Measurements from ENCODE around the gene KCNIP1.

The KCNIP1 gene

GRCh38 chr5:170627271-170627670 is 123.5 kb downstream of the KCNIP1 start:
- no peaks in the 10 kb centered on the region for H3K36me3 ChIP-seq
- H3K4me3 ChIP-seq (ENCODE audit: low read depth, low read length) = no peak overlapping the region
- no peak for DNase-seq
- H3K4me1 ChIP-seq = no peaks in the 10 kb centered on the region
- peaks cover 11% of the 10 kb centered on the region; the same call in 1 of the 2 replicates for H3K27me3 ChIP-seq
- no peak for TF ChIP-seq CTCF (IDR thresholded peaks at IDR 0.05; ENCODE audit: low read depth, low read length)
- H3K9me3 ChIP-seq = no peaks in the 10 kb centered on the region

GRCh38 chr5:170628028-170628427 is 124.2 kb downstream of the KCNIP1 start:
- H3K36me3 ChIP-seq = no peaks in the 10 kb centered on the region
- no peaks in the 10 kb centered on the region for H3K4me1 ChIP-seq
- H3K4me3 ChIP-seq (ENCODE audit: low read depth, low read length) = no peak overlapping the region
- H3K9me3 ChIP-seq = no peaks in the 10 kb centered on the region
- peaks cover 13% of the 10 kb centered on the region; the same call in 1 of the 2 replicates for H3K27me3 ChIP-seq
- DNase-seq = no peak
- no peak for TF ChIP-seq CTCF (IDR thresholded peaks at IDR 0.05; ENCODE audit: low read depth, low read length)

- Histone ChIP-seq H3K27me3 (peaks cover 13% of the 10 kb centered on the region; the same call in 1 of the 2 replicates), H3K4me3 (ENCODE audit: low read depth, low read length) (no peak overlapping the region), H3K4me1 (no peaks in the 10 kb centered on the region), H3K36me3 (no peaks in the 10 kb centered on the region), H3K9me3 (no peaks in the 10 kb centered on the region)
- no peak for DNase-seq
- TF ChIP-seq CTCF (IDR thresholded peaks at IDR 0.05; ENCODE audit: low read depth, low read length) = no peak
Measured at GRCh38 chr5:170628691-170629565, 125.1 kb downstream of the KCNIP1 start.

GRCh38 chr5:170629566-170630175 is 125.9 kb downstream of the KCNIP1 start:
- TF ChIP-seq CTCF (IDR thresholded peaks at IDR 0.05; ENCODE audit: low read depth, low read length) = no peak

GRCh38 chr5:170630226-170630625 is 126.4 kb downstream of the KCNIP1 start:
- Histone ChIP-seq H3K9me3 (no peaks in the 10 kb centered on the region), H3K4me3 (ENCODE audit: low read depth, low read length) (no peak overlapping the region), H3K27me3 (peaks cover 13% of the 10 kb centered on the region; the same call in 1 of the 2 replicates), H3K36me3 (no peaks in the 10 kb centered on the region), H3K4me1 (no peaks in the 10 kb centered on the region)
- TF ChIP-seq CTCF (IDR thresholded peaks at IDR 0.05; ENCODE audit: low read depth, low read length) = no peak
- no peak for DNase-seq

More at GRCh38 chr5:170629566-170630175, 125.9 kb downstream of the KCNIP1 start:
- H3K4me3 ChIP-seq (ENCODE audit: low read depth, low read length) = no peak overlapping the region
- peaks cover 13% of the 10 kb centered on the region; the same call in 1 of the 2 replicates for H3K27me3 ChIP-seq
- H3K36me3 ChIP-seq = no peaks in the 10 kb centered on the region
- H3K4me1 ChIP-seq = no peaks in the 10 kb centered on the region
- H3K9me3 ChIP-seq = no peaks in the 10 kb centered on the region
- DNase-seq = no peak

Measured in BE2C (cell line).